ENCODE results near the gene ESAM. TPM values are rescaled to one million over a fixed set of nuclear protein-coding genes. Genes with fewer than 3 reads are reported as not detected.

ESAM gene
- polyA plus RNA-seq, 1 of the 3 experiments (the other 2 are of a cell fraction) = 1.3 TPM

- no peak for DNase-seq
These were observed 42.8 kb upstream of the ESAM start for GRCh38 chr11:124804884-124805283.

More at GRCh38 chr11:124804884-124805283, 42.8 kb upstream of the ESAM start:
- Histone ChIP-seq H3F3A (replicated peaks; ENCODE audit: insufficient read depth) (no peaks in the 10 kb centered on the region), H3K4me2 (no peak overlapping the region), H3K4me1 (ENCODE audit: control insufficient read depth in 1 of 2, insufficient read depth in 2 of 2, low read depth in 1 of 2, low read length in 1 of 2) (peaks cover 0 to 5% of the 10 kb centered on the region in 2 experiments; a peak in 2 of 4 replicates), H3K9me2 (no peaks in the 10 kb centered on the region), H3K9me3 (no peaks in the 10 kb centered on the region), H3K9ac (no peak overlapping the region), H3K27me3 (ENCODE audit: insufficient read depth) (no peaks in the 10 kb centered on the region), H3K36me3 (replicated peaks in 1 of 2; ENCODE audit: control insufficient read depth in 1 of 2, insufficient read depth in 2 of 2, low read length in 1 of 2) (no peaks in the 10 kb centered on the region), H3K4me3 (ENCODE audit: low read depth in 2 of 2, low read length in 1 of 2) (no peak overlapping the region), H4K20me1 (ENCODE audit: insufficient read depth) (no peaks in the 10 kb centered on the region), H2AFZ (ENCODE audit: low read depth) (no peak overlapping the region), H3K79me2 (ENCODE audit: insufficient read depth) (peaks cover 3% of the 10 kb centered on the region), H3K27ac (ENCODE audit: low read depth in 2 of 2, low read length in 1 of 2) (no peak overlapping the region)
- WGBS (ENCODE audit: low lambda C conversion rate) = 85% methylated on average over 3 of the region's 3 CpGs
- TF ChIP-seq REST (IDR thresholded peaks at IDR 0.05; ENCODE audit: low read depth, low read length) = no peak
- no peak for TF ChIP-seq POLR2AphosphoS5 (IDR thresholded peaks at IDR 0.05; ENCODE audit: low read depth, low read length)
- TF ChIP-seq FOSL2 (IDR thresholded peaks at IDR 0.05; ENCODE audit: borderline replicate concordance, low read depth) = no peak
- no peak for TF ChIP-seq ZBTB33 (IDR thresholded peaks at IDR 0.05; ENCODE audit: borderline replicate concordance, low read depth)
- TF ChIP-seq NFIC (IDR thresholded peaks at IDR 0.05; ENCODE audit: borderline replicate concordance) = no peak
- TF ChIP-seq PBX3 (IDR thresholded peaks at IDR 0.05) = no peak
- TF ChIP-seq FOXJ3 (CRISPR knock-in tag; IDR thresholded peaks at IDR 0.05) = no peak
- no peak for TF ChIP-seq FOXM1 (IDR thresholded peaks at IDR 0.05; ENCODE audit: low read depth)
- no peak for TF ChIP-seq CHD2 (IDR thresholded peaks at IDR 0.05; ENCODE audit: low read length, partially characterized antibody)
- no peak for TF ChIP-seq USF2 (IDR thresholded peaks at IDR 0.05; ENCODE audit: borderline replicate concordance, low read depth, low read length)
- TF ChIP-seq JUND (IDR thresholded peaks at IDR 0.05) = no peak
- no peak for TF ChIP-seq EZH2phosphoT487 (IDR thresholded peaks at IDR 0.05; ENCODE audit: borderline replicate concordance, low read depth)
- no peak for TF ChIP-seq RXRA (IDR thresholded peaks at IDR 0.05; ENCODE audit: borderline replicate concordance, low read depth)
- TF ChIP-seq YY1 (IDR thresholded peaks at IDR 0.05; ENCODE audit: low read depth) = no peak
- TF ChIP-seq TAF1 (IDR thresholded peaks at IDR 0.05; ENCODE audit: borderline replicate concordance, low read depth, low read length) = no peak
- POLR2A ChIA-PET = no interaction called here
- CTCF ChIA-PET = interaction anchor here (1.1 to 2.8 kb wide), 6 partner anchors 9 to 161 kb away, joined by 3 to 19 read pairs (median 8); no protein-coding TSS in a partner anchor
